Stomach smooth muscle (tissue), 2 donors: Measurements from ENCODE around the gene PNMA8C.
"Not testable (repeated sequence)": the region's sequence is repeated elsewhere in the genome, so short reads cannot be mapped to it uniquely, and the experiment has no call there.

Experiments
- H3K27ac ChIP-seq: one replicate; pipeline ENCODE4 v1.7.0; 2013; ENCODE audit warnings: mild to moderate bottlenecking, low read length, inconsistent platforms
- H3K27me3 ChIP-seq, 2 donors: one replicate each; pipeline ENCODE4 v1.7.0; 2013; ENCODE audit warnings: low read length in 2 of 2; ENCODE audit not compliant: insufficient read depth in 2 of 2, control insufficient read depth in 1 of 2
- H3K36me3 ChIP-seq, 2 donors: one replicate each; pipeline ENCODE4 v1.7.0; 2013; ENCODE audit warnings: low read length in 2 of 2; ENCODE audit not compliant: control insufficient read depth in 2 of 2, insufficient read depth in 2 of 2
- H3K4me1 ChIP-seq: one replicate; pipeline ENCODE4 v1.7.0; 2013; ENCODE audit warnings: low read length; ENCODE audit not compliant: control insufficient read depth, insufficient read depth
- H3K4me3 ChIP-seq, 2 donors: one replicate each; pipeline ENCODE4 v1.7.0; 2013; ENCODE audit warnings: low read length in 2 of 2
- H3K9ac ChIP-seq, 2 donors: one replicate each; pipeline ENCODE4 v1.7.0; 2013; ENCODE audit warnings: low read length in 2 of 2, mild to moderate bottlenecking in 1 of 2
- H3K9me3 ChIP-seq, 2 donors: one replicate each; pipeline ENCODE4 v1.7.0; 2013; ENCODE audit warnings: low read length in 2 of 2; ENCODE audit not compliant: control insufficient read depth in 2 of 2
- donor health status: healthy.
- donor health status: Pancreatic carcinoma.

Gene PNMA8C

DNA sequence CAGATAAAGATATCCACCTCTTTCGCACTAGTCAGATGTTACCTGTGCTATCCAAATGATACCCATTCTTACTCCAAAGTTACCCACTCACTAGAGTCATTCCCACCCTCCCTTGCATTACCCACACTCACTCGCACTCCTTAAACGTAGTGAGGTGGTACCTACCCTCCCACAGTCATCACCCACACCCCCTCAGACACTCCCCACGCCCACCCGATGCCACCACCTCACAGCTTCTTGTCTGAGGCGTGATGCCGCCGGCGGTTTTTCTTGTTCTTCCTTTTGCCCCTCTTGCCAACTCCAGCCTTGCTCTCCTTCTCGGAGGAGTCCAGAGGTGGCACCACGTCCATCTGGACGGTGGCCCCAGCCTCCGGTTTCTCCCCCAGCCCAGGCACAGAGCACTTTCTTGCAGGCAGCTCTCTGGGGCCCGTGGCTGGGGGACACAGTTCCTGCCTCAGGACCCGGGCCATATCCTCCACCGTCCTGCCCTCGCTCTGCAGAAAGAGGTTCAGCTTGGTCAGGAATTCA, 1.2 kb downstream of the PNMA8C start:
- peaks cover 12 to 24% of the 10 kb centered on the region in 2 donors for H3K27me3 ChIP-seq
- H3K9me3 ChIP-seq: no peaks in the 10 kb centered on the region
- H3K4me1 ChIP-seq: peaks cover 20% of the 10 kb centered on the region
- H3K36me3 ChIP-seq: no peaks in the 10 kb centered on the region
- no peak overlapping the region for H3K27ac ChIP-seq
- no peak overlapping the region for H3K4me3 ChIP-seq
- no peak overlapping the region for H3K9ac ChIP-seq

DNA sequence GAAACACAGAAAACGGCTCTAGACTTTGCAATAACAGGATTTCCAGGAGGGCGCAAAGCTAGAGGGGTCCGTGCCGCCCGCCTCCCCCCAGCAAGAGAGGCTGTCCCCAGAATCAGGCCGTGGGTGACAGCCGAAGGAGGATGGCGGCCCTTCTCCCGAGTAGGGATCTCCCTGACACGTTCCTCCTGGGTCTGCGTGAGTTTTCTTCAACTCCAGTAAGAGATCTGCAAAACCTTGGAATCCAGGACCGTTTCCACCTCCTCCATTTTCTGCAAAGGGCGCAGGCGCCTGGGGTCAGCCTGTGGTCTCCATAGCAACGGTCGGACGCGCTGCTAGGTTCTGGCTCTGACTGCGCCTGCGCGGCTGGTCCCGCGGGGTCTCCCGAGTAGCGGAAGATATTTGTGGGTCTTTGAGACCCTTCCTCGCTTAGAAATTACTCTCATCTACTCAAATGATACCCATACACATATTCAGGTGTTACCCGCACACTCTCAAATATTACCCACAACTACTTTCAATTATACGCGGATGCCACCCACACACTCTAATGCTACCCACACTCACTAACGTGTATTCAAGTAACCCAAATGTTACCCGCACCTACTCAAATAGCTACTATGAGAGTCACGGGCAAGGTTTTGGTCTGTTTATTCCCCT, 2.1 kb downstream of the PNMA8C start:
- Histone ChIP-seq H3K27ac (no peak overlapping the region), H3K36me3 (no peaks in the 10 kb centered on the region), H3K9me3 (no peaks in the 10 kb centered on the region), H3K9ac (peak overlapping the region; percentile 21 to 37), H3K4me3 (peak overlapping the region; percentile 59 to 80), H3K4me1 (peaks cover 20% of the 10 kb centered on the region), H3K27me3 (peaks cover 12 to 24% of the 10 kb centered on the region in 2 donors)

DNA sequence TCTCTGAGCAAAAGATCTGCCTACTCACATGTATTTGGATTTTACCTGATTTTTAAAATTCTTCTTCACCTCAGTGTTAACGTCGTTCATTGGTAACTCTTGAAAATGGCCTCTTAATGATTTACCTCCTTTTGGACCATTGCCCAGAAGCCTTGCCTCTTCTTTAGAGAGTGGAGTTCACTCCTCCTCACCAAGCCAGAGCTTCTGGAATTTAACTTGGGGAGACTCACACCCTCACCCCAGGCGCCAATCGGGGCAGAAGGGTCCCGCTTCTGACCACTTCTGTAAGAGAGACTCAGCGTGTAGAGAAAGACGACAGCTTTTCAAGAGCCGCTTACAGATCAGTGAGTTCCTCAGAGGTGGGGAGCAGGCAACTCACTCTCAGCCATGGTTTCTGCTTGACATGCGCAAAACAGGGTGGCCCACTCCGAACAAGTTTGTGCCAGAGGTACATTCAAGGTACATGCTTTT, 2.7 kb downstream of the PNMA8C start:
- Histone ChIP-seq H3K9me3 (no peaks in the 10 kb centered on the region), H3K9ac (peak overlapping the region; percentile 21 to 37), H3K27ac (no peak overlapping the region), H3K27me3 (peaks cover 12 to 24% of the 10 kb centered on the region in 2 donors), H3K4me1 (peaks cover 20% of the 10 kb centered on the region), H3K4me3 (peak overlapping the region; percentile 59 to 80), H3K36me3 (no peaks in the 10 kb centered on the region)

DNA sequence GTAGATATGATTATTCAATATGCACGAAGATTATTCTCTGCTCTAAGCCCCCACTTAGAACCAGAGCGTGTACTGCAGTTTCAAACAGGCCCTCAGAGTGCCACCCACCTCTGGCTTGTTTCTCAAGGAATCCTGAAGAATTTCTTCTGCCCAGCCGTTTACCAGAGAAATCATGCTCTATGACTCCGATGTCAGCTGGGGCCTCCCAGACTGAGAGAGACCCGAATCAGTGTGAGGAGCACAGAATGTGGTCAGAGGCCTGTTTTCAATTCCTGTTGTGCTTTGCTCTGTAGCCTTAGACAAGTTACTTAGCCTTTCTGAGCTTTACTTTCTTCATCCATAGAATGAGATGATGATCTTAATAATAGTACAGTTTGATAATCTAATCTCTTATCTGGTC, 5.5 kb downstream of the PNMA8C start:
- Histone ChIP-seq H3K9me3 (no peaks in the 10 kb centered on the region), H3K9ac (no peak overlapping the region), H3K4me3 (no peak overlapping the region), H3K27me3 (peaks cover 7 to 14% of the 10 kb centered on the region in 2 donors), H3K36me3 (no peaks in the 10 kb centered on the region), H3K27ac (no peak overlapping the region), H3K4me1 (peaks cover 14% of the 10 kb centered on the region)

DNA sequence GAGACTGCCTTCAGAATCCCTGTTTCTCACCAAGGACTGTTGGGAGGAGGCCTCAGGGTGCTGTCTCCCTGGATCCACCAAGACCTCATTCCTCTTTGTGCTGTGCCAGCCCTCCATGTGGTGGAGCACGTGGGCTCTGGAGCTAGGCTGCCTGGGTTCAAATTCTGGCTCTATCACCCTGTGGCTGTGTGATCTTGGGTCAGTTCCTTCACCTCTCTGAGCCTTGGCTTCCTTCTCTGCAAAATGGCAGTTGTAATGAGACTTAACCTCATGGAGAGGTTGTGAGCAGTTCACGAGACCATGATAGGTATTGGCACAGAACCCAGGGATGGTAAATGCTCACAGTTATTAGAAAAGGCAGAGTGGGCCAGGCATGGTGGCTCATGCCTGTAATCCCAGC, 6.4 kb downstream of the PNMA8C start:
- H3K4me1 ChIP-seq: peaks cover 14% of the 10 kb centered on the region

DNA sequence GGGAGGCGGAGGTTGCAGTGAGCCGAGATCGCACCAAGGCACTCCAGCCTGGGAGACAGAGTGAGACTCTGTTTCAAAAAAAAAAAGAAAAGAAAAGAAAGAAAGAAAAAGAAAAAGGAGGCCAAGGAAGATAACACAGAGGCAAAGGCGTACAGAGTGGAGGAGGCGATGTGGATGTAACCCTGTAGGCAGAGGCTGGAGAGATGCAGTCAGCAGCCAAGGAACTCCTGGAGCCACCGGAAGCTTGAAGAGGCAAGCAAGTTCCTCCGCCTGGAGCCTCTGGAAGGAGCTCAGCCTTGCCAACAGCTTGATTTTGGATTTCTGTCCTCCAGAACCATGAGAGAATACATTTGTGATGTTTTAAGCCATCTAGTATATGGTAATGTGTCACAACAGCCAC, 8.7 kb downstream of the PNMA8C start:
- H3K4me1 ChIP-seq: peaks cover 6% of the 10 kb centered on the region
- H3K9me3 ChIP-seq: no peaks in the 10 kb centered on the region
- H3K4me3 ChIP-seq: no peak overlapping the region
- H3K27me3 ChIP-seq: peaks cover 5 to 7% of the 10 kb centered on the region in 2 donors
- no peaks in the 10 kb centered on the region for H3K36me3 ChIP-seq
- H3K27ac ChIP-seq: no peak overlapping the region
- H3K9ac ChIP-seq: no peak overlapping the region

More for the DNA sequence above, 6.4 kb downstream of the PNMA8C start:
- Histone ChIP-seq H3K36me3 (no peaks in the 10 kb centered on the region), H3K9me3 (no peaks in the 10 kb centered on the region), H3K27ac (no peak overlapping the region), H3K27me3 (peaks cover 4 to 7% of the 10 kb centered on the region in 2 donors), H3K4me3 (no peak overlapping the region), H3K9ac (no peak overlapping the region)

DNA sequence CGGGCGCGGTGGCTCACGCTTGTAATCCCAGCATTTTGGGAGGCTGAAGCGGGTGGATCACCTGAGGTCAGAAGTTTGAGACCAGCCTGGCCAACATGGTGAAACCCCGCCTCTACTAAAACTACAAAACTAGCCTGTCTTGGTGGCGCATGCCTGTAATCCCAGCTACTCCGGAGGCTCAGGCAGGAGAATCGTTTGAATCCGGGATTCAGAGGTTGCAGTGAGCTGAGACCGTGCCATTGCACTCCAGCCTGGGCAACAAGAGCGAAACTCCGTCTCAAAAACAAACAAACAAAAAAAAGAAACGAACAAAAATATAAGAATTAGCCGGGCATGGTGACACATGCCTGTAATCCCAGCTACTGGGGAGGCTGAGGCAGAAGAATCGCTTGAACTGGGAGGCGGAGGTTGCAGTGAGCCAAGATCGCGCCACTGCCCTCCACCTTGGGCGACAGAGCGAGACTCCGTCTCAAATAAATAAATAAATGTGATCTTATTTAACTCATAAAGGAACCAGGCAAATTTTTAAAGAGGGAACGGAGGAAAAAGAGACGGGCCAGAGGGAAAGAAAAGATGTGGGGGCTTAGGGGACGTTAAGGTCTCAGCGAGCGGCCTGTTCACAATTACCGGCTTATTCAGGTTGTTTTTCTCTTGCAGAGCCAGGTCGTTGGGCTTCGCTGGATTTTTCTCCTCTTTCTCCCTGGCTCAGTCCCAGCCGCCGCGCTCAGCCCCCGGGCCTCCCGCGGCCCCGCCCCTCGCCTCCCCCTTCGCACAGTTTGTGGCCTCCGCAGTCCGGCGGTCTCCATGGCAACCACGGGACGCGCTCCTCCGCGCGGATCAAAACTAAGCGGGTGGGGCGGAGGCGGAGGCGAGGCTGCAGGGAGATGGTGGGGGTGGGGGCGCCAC, 12.7 kb downstream of the PNMA8C start:
- H3K27me3 ChIP-seq: peaks cover 30 to 34% of the 10 kb centered on the region in 2 donors
- H3K4me3 ChIP-seq: peak overlapping the region; percentile 42 to 63
- H3K9me3 ChIP-seq, H3K9ac ChIP-seq, H3K27ac ChIP-seq, H3K36me3 ChIP-seq: not testable (repeated sequence)
- peaks cover 32% of the 10 kb centered on the region for H3K4me1 ChIP-seq

DNA sequence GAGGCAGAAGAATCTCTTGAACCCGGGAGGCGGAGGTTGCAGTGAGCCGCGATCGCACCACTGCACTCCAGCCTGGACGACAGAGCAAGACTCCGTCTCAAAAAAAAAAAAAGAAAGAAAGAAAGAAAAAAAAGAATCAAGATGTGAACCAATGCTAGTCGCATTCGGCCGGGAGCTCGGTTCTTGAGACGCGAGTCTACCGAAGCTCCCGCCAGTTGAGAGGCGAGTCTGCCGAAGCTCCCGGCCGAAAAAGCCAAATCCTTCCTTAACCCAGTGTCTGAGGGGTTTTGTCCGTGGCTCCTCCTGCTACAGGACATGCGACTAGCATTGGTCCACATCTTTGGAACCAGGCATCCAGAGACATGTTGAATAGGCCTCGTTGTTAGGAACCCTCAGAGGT, 13.8 kb downstream of the PNMA8C start:
- Histone ChIP-seq H3K27me3 (peaks cover 36 to 40% of the 10 kb centered on the region in 2 donors), H3K4me1 (peaks cover 33% of the 10 kb centered on the region)
- not testable (repeated sequence) for H3K9ac ChIP-seq, H3K4me3 ChIP-seq, H3K36me3 ChIP-seq, H3K27ac ChIP-seq, H3K9me3 ChIP-seq

DNA sequence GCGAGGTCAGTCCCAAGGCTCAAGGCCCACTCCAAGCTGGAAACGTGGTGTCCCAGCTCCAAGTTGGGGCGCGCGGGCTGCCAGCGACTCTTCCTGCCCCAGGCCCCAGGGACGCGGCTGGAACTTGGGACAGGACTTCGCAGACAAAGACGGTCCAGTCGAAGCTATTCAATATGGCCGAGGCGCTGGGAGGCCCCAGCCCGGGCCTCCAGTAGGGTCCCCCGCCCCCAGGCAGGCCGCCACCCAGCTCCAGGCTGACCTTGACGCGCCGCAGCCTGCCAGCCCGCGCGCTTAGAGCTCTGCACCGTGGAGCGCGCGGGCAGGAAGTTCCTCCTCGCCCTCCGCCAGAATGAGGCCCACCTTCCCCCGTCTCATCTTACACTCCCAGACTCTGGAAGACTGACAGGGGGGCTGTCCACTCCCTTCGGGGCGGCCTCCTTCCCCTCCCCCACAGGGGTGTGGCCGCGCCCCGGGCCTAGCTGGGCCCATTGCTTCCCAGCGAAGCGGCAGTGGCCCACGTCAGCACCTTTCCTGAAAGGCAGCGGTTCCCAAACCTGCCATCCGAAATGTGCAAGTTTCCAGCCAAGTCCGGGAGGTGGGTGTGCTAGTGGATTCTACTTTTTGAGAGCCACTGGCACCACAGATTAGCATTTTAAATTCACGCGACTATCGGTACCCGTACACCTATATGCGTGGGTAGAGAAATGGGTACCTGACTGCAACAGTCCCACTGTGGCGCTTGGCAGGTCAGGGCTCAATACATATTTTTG, 15.3 kb downstream of the PNMA8C start, which contains the start of gene CCDC8:
Gene CCDC8 (minus strand): TSS at position 303 of the 770 bp plus-strand sequence. CDS start 754 bp downstream, outside the sequence.
- Histone ChIP-seq H3K9me3 (no peaks in the 10 kb centered on the region), H3K4me3 (peak within 1 kb of the TSS; percentile 58 to 69), H3K27me3 (peaks cover 39 to 43% of the 10 kb centered on the region in 2 donors), H3K27ac (no peak within 1 kb of the TSS), H3K4me1 (peaks cover 35% of the 10 kb centered on the region), H3K36me3 (no peaks in the 10 kb centered on the region), H3K9ac (peak within 1 kb of the TSS in 1 of 2 donors; percentile 26)

DNA sequence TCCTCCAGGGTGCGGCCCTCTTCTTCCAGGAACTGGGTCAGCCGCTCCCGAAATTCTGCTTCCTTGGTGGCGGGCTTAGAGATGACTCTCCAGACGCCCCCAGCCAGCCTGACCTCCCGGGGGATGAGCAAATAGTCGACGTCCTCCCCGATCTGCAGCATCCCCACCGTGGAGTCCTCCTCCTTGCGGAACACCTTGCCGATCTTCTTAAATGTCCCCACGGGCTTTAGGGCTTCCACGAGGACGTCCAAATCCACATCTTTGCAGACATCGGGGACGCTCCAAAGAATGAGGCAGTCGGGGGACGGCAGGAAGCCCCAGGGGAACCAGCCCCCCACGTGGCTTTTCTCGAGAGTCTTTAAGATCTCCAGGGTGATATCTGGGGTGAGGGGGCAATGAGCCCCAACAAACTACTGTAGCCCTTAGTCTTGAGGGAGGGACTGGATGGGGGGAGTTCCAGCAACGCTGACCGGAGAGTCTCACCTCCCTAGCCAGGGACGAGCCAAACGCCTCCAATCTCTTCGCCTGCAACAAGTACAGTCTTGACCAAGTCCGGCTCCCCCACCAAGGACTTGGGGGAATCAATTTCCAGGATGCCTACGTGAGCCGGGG, 16.0 kb downstream of the PNMA8C start:
- no peaks in the 10 kb centered on the region for H3K9me3 ChIP-seq

More for the DNA sequence above, 16.0 kb downstream of the PNMA8C start:
- Histone ChIP-seq H3K27ac (no peak overlapping the region), H3K9ac (peak overlapping the region in 1 of 2 donors; percentile 26), H3K4me1 (peaks cover 36% of the 10 kb centered on the region), H3K36me3 (no peaks in the 10 kb centered on the region), H3K27me3 (peaks cover 44 to 49% of the 10 kb centered on the region in 2 donors), H3K4me3 (peak overlapping the region; percentile 58 to 69)
